ENCODE results near the gene RHEX.

RHEX gene

DNA sequence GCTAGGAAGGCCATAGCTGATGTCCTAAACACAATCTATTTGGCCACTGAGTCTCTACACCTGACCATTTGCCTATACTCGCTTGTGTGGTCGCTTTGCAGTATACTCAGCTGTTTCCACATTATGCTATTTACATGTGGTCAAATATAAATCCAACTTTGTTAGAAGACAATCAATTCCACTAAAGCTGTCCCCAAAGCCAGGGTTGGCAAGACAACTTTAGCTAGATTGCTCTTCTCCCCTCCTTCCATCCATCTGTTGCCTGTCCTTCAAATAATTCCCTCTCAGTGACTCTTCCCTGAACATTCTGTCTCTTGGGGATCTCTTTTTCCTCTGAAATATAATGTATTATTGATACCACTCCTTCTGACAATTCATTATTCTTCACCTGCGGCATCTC lies 34.1 kb downstream of the RHEX start:
- H3K4me3 ChIP-seq (ENCODE audit: low read length) = no peak overlapping the region
- H3K9ac ChIP-seq (ENCODE audit: low read length) = no peak overlapping the region
- H3K4me2 ChIP-seq (ENCODE audit: low read length) = no peak overlapping the region

DNA sequence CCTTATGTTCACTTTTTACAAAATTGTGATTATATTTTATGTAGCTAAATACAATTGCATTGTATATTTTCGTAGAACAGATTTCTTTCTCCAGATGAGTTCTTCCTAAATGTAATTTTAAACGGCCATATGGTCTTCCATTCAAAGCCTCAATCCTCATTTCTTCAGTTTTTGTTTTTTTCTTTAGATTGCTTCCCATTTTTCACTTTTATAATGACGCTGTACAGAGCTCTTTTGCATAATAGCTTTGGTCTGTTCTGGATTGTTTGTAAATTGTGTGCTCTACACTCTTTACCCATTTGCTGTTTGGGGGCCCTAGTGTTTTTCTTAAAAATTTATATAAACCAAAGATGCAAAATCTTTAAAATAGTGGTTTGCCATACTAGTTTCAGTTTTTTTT lies 36.4 kb downstream of the RHEX start:
- H3K9ac ChIP-seq (ENCODE audit: low read length) = no peak overlapping the region
- H3K27me3 ChIP-seq (ENCODE audit: low read depth, low read length) = no peaks in the 10 kb centered on the region
- no peaks in the 10 kb centered on the region for H4K20me1 ChIP-seq (ENCODE audit: insufficient read depth, low read length)
- H3K9me3 ChIP-seq (ENCODE audit: insufficient read depth, low read length) = no peaks in the 10 kb centered on the region
- H2AFZ ChIP-seq (ENCODE audit: low read depth, low read length) = no peak overlapping the region
- TF ChIP-seq, protein P1, sequence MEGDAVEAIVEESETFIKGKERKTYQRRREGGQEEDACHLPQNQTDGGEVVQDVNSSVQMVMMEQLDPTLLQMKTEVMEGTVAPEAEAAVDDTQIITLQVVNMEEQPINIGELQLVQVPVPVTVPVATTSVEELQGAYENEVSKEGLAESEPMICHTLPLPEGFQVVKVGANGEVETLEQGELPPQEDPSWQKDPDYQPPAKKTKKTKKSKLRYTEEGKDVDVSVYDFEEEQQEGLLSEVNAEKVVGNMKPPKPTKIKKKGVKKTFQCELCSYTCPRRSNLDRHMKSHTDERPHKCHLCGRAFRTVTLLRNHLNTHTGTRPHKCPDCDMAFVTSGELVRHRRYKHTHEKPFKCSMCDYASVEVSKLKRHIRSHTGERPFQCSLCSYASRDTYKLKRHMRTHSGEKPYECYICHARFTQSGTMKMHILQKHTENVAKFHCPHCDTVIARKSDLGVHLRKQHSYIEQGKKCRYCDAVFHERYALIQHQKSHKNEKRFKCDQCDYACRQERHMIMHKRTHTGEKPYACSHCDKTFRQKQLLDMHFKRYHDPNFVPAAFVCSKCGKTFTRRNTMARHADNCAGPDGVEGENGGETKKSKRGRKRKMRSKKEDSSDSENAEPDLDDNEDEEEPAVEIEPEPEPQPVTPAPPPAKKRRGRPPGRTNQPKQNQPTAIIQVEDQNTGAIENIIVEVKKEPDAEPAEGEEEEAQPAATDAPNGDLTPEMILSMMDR (IDR thresholded peaks at IDR 0.05; ENCODE audit: low read depth, low read length) = no peak
- TF ChIP-seq EZH2phosphoT487 (IDR thresholded peaks at IDR 0.05; ENCODE audit: low read depth) = no peak
- H3K4me3 ChIP-seq (ENCODE audit: low read length) = no peak overlapping the region
- peak overlapping the region; percentile 16; the same call in 1 of the 2 replicates for H3K27ac ChIP-seq (ENCODE audit: low read length)
- H3K4me2 ChIP-seq (ENCODE audit: low read length) = peak overlapping the region; percentile 21; the same call in 1 of the 2 replicates
- H3K4me1 ChIP-seq (ENCODE audit: low read length) = peaks cover 29% of the 10 kb centered on the region
- H3K79me2 ChIP-seq (ENCODE audit: low read length) = peaks cover 42% of the 10 kb centered on the region
- peaks cover 30% of the 10 kb centered on the region for H3K36me3 ChIP-seq (replicated peaks; ENCODE audit: low read depth, low read length)

More for the DNA sequence above, 34.1 kb downstream of the RHEX start:
- no peaks in the 10 kb centered on the region for H3K27me3 ChIP-seq (ENCODE audit: low read depth, low read length)
- no peaks in the 10 kb centered on the region for H3K9me3 ChIP-seq (ENCODE audit: insufficient read depth, low read length)
- no peak for TF ChIP-seq EZH2phosphoT487 (IDR thresholded peaks at IDR 0.05; ENCODE audit: low read depth)
- TF ChIP-seq, protein P1 (IDR thresholded peaks at IDR 0.05; ENCODE audit: low read depth, low read length) = no peak
- H2AFZ ChIP-seq (ENCODE audit: low read depth, low read length) = no peak overlapping the region
- H4K20me1 ChIP-seq (ENCODE audit: insufficient read depth, low read length) = no peaks in the 10 kb centered on the region
- H3K79me2 ChIP-seq (ENCODE audit: low read length) = peaks cover 55% of the 10 kb centered on the region
- H3K36me3 ChIP-seq (replicated peaks; ENCODE audit: low read depth, low read length) = peaks cover 34% of the 10 kb centered on the region
- H3K27ac ChIP-seq (ENCODE audit: low read length) = 0 out of 2 replicates have a peak overlapping the region, but pooled peaks have one; percentile 2
- H3K4me1 ChIP-seq (ENCODE audit: low read length) = peaks cover 52% of the 10 kb centered on the region

DNA sequence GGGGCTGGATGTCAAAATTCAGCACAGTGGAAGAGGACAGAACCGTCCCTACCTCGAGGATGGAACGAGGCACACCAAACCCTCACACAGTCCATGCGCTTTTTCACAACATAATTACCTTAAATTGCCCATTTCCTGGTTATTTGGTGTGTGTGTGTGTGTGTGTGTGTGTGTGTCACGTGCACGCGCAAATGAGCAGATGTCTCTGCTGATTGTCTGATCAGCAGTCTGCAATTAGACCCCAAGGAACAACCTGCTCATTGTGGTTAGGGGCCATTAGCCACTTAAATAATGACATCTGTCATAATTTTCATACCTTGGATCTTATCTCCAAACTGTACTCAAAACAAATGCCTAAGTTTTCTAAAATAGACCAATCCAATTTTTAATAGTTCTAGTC lies 41.1 kb downstream of the RHEX start:
- Histone ChIP-seq H3K4me1 (ENCODE audit: low read length) (peaks cover 6% of the 10 kb centered on the region), H2AFZ (ENCODE audit: low read depth, low read length) (no peak overlapping the region), H3K36me3 (replicated peaks; ENCODE audit: low read depth, low read length) (peaks cover 24% of the 10 kb centered on the region), H3K9ac (ENCODE audit: low read length) (no peak overlapping the region), H4K20me1 (ENCODE audit: insufficient read depth, low read length) (no peaks in the 10 kb centered on the region), H3K9me3 (ENCODE audit: insufficient read depth, low read length) (no peaks in the 10 kb centered on the region), H3K79me2 (ENCODE audit: low read length) (peaks cover 13% of the 10 kb centered on the region; the same call in 1 of the 2 replicates), H3K27me3 (ENCODE audit: low read depth, low read length) (no peaks in the 10 kb centered on the region), H3K4me3 (ENCODE audit: low read length) (no peak overlapping the region), H3K4me2 (ENCODE audit: low read length) (no peak overlapping the region), H3K27ac (ENCODE audit: low read length) (no peak overlapping the region)
- TF ChIP-seq, protein P1 (IDR thresholded peaks at IDR 0.05; ENCODE audit: low read depth, low read length) = no peak
- no peak for TF ChIP-seq EZH2phosphoT487 (IDR thresholded peaks at IDR 0.05; ENCODE audit: low read depth)

DNA sequence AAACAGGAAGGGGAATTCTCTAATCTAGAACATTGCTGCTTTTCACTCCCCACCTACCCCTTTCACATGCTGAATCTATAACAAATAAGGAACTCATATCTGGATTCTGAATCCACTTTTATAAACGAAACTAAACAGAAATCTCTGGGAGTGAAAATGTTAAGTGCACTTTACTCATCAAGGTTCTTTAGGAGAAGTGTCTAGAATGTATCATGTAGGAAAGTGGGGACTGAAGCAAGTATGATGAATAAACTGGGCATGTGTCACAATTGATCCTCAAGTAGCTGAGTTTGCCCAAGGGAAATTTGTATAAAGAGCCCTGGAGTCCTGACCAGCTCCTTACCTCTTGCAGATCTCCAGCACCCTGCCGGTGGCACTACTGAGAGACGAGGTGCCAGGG lies 44.4 kb downstream of the RHEX start:
- Histone ChIP-seq H3K79me2 (ENCODE audit: low read length) (0 out of 2 replicates have a peak, but pooled peaks cover 4% of the 10 kb centered on the region), H3K4me2 (ENCODE audit: low read length) (no peak overlapping the region), H4K20me1 (ENCODE audit: insufficient read depth, low read length) (no peaks in the 10 kb centered on the region), H3K9me3 (ENCODE audit: insufficient read depth, low read length) (no peaks in the 10 kb centered on the region), H3K9ac (ENCODE audit: low read length) (no peak overlapping the region), H3K27me3 (ENCODE audit: low read depth, low read length) (no peaks in the 10 kb centered on the region), H3K4me1 (ENCODE audit: low read length) (peaks cover 7% of the 10 kb centered on the region), H2AFZ (ENCODE audit: low read depth, low read length) (no peak overlapping the region), H3K4me3 (ENCODE audit: low read length) (no peak overlapping the region), H3K27ac (ENCODE audit: low read length) (no peak overlapping the region), H3K36me3 (replicated peaks; ENCODE audit: low read depth, low read length) (peaks cover 55% of the 10 kb centered on the region)
- TF ChIP-seq, protein P1 (IDR thresholded peaks at IDR 0.05; ENCODE audit: low read depth, low read length) = no peak
- no peak for TF ChIP-seq EZH2phosphoT487 (IDR thresholded peaks at IDR 0.05; ENCODE audit: low read depth)

All from OCI-LY3 (cell line).